DND-41 (cell line): ENCODE data around the gene FADS2.

Experiments used
- ATAC-seq: fragments of 200-7000 bp; cut with Tn5 transposase; 3 replicates; pipeline ENCODE4 v1.9.1; 2021; ENCODE audit warnings: low read depth; ENCODE audit not compliant: insufficient read depth
- DNase-seq: peaks from one replicate; pipeline ENCODE4 v3.0.0-alpha.2; 2020
- H2AFZ ChIP-seq: 2 replicates; pipeline ENCODE4 v1.6.0; 2012; ENCODE audit warnings: low read depth, low read length
- H3K27ac ChIP-seq: 2 replicates; pipeline ENCODE4 v1.5.1; 2012; ENCODE audit warnings: low read length, inconsistent platforms
- H3K27me3 ChIP-seq: fragments of 200-600 bp; sonication (generic); 2 replicates; pipeline ENCODE4 v1.6.0; 2012; ENCODE audit warnings: low read length, mild to moderate bottlenecking, inconsistent platforms; ENCODE audit not compliant: insufficient read depth, poor library complexity
- H3K36me3 ChIP-seq: 2 replicates; pipeline ENCODE4 v1.5.1; 2012; ENCODE audit warnings: low read length, inconsistent platforms; ENCODE audit not compliant: insufficient read depth
- H3K4me1 ChIP-seq: 2 replicates; pipeline ENCODE4 v1.5.1; 2012; ENCODE audit warnings: mild to moderate bottlenecking, low read length; ENCODE audit not compliant: insufficient read depth
- H3K4me2 ChIP-seq: 2 replicates; pipeline ENCODE4 v1.6.0; 2012; ENCODE audit warnings: mild to moderate bottlenecking, moderate library complexity, low read length, inconsistent platforms; ENCODE audit not compliant: insufficient read depth
- H3K4me3 ChIP-seq, 2 experiments: fragments of 200-600 bp in 1 of 2; shearing (Covaris generic) in 1 of 2; 2 replicates each; pipeline ENCODE4 v1.5.1; 2012 to 2016; ENCODE audit warnings: inconsistent platforms in 2 of 2, low read length in 2 of 2, mild to moderate bottlenecking in 2 of 2, low read depth in 1 of 2, moderate library complexity in 1 of 2
- H3K79me2 ChIP-seq: 2 replicates; pipeline ENCODE4 v1.6.0; 2012; ENCODE audit warnings: low read length, inconsistent platforms; ENCODE audit not compliant: insufficient read depth
- H3K9ac ChIP-seq: 2 replicates; pipeline ENCODE4 v1.6.0; 2012; ENCODE audit warnings: low read depth, mild to moderate bottlenecking, inconsistent platforms, low read length, moderate library complexity
- H3K9me3 ChIP-seq: 2 replicates; pipeline ENCODE4 v1.5.1; 2012; ENCODE audit warnings: low read length, moderate library complexity, mild to moderate bottlenecking, inconsistent platforms; ENCODE audit not compliant: insufficient read depth, severe bottlenecking
- H4K20me1 ChIP-seq: 2 replicates; pipeline ENCODE4 v1.6.0; 2012; ENCODE audit warnings: low read length; ENCODE audit not compliant: insufficient read depth
- EZH2 ChIP-seq: IDR thresholded peaks from 3 replicates; pipeline ENCODE4 v1.6.1; 2012; ENCODE audit warnings: borderline replicate concordance, low read depth, mild to moderate bottlenecking, moderate library complexity, low read length, inconsistent platforms; ENCODE audit not compliant: severe bottlenecking
- TF ChIP-seq, protein P1 (sequence below): IDR thresholded peaks from 2 replicates; pipeline ENCODE4 v1.5.1; 2012; ENCODE audit warnings: borderline replicate concordance, low read length, moderate library complexity, mild to moderate bottlenecking; ENCODE audit not compliant: poor library complexity, severe bottlenecking; ENCODE audit errors: extremely low read depth

The FADS2 gene

DNA sequence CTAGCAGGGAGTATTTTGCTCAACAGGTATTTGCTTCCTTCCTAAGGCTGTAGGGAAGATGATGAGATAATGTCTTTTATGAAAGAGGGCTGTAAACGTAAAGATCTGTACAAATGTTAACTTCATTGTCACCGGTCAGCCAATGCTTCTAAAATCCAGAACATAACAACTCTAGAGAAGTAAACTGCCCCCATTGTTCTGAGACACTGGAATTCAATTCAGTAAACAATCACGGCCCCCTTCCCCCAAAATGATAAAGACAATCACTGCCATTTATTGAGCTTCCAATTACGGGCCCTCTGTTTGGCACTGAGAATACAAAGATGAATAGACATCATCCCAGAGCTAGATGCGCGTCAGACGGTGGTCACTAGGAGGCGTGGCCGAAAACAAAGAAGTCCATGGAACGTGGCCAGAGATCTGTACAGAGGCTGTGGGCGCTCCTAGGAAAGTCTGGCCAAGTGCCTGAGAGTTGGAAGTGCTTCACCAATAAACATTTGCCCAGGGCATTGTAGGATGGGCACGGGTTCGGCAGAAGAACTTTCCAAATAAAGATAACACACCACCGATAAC, 36.3 kb upstream of the FADS2 start:
- peaks cover 49% of the 10 kb centered on the region for H3K4me1 ChIP-seq
- H3K79me2 ChIP-seq: peaks cover 77% of the 10 kb centered on the region
- TF ChIP-seq, protein P1, sequence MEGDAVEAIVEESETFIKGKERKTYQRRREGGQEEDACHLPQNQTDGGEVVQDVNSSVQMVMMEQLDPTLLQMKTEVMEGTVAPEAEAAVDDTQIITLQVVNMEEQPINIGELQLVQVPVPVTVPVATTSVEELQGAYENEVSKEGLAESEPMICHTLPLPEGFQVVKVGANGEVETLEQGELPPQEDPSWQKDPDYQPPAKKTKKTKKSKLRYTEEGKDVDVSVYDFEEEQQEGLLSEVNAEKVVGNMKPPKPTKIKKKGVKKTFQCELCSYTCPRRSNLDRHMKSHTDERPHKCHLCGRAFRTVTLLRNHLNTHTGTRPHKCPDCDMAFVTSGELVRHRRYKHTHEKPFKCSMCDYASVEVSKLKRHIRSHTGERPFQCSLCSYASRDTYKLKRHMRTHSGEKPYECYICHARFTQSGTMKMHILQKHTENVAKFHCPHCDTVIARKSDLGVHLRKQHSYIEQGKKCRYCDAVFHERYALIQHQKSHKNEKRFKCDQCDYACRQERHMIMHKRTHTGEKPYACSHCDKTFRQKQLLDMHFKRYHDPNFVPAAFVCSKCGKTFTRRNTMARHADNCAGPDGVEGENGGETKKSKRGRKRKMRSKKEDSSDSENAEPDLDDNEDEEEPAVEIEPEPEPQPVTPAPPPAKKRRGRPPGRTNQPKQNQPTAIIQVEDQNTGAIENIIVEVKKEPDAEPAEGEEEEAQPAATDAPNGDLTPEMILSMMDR: peak; percentile 16
- no peak for TF ChIP-seq EZH2
- no peaks in the 10 kb centered on the region for H3K27me3 ChIP-seq
- H3K9ac ChIP-seq: peak overlapping the region; percentile 94
- H3K9me3 ChIP-seq: no peaks in the 10 kb centered on the region
- H3K4me2 ChIP-seq: peak overlapping the region; percentile 91
- peaks cover 63% of the 10 kb centered on the region for H3K36me3 ChIP-seq
- DNase-seq (peak; percentile 43), ATAC-seq (no peak)
- peak overlapping the region; percentile 68 to 82 for H3K4me3 ChIP-seq
- H4K20me1 ChIP-seq: peaks cover 41% of the 10 kb centered on the region
- peak overlapping the region; percentile 90 for H2AFZ ChIP-seq
- H3K27ac ChIP-seq: peak overlapping the region; percentile 99

DNA sequence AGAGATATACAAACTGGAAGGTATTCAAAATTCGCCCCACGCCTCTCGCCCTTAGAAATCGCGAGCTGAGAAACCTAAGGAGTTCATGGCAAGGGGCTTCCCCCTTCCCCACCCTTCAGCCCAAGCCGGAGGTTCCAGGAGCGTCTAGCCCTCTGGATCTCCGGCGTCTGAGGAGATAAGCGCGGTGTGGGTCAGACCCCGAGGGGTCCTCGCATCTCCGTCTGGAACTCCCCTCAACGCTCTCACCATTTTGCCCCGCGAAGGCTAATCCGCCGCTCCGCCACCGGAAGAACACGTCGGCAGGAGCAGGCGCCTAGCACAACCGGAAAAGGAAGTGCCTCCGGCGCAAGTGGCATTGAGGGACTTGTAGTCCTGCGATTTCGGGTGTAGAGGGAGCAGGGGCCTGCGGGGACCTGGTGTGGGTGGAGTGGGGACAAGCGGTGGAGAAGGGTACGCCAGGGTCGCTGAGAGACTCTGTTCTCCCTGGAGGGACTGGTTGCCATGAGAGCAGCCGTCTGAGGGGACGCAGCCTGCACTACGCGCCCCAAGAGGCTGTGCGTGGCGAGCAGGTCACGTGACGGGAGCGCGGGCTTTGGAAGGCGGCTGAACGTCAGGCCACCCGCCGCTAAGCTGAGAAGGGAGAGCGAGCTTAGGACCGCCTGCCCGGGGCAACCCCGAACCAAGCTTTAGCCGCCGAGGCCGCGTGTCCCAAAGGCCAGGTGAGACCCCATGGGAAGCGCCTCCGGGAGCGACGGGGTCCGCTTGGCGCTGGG, 35.6 kb upstream of the FADS2 start, which contains the start of the genes FEN1 and TMEM258:
TSS of gene FEN1 (plus strand) at position 602 of the 773 bp plus-strand sequence. CDS start 2,451 bp downstream, outside the sequence.
TSS of gene TMEM258 (minus strand) at position 290 of the 773 bp plus-strand sequence. CDS start at position 249, 41 bp downstream.
- Histone ChIP-seq H3K36me3 (peaks cover 63% of the 10 kb centered on the region), H3K4me2 (peak within 1 kb of the TSS; percentile 91), H3K9ac (peak within 1 kb of the TSS; percentile 94), H3K27ac (peak within 1 kb of the TSS; percentile 99), H2AFZ (peak within 1 kb of the TSS; percentile 90), H3K27me3 (no peaks in the 10 kb centered on the region), H3K79me2 (peaks cover 83% of the 10 kb centered on the region), H3K9me3 (no peaks in the 10 kb centered on the region), H4K20me1 (peaks cover 41% of the 10 kb centered on the region), H3K4me3 (peak within 1 kb of the TSS; percentile 68 to 82), H3K4me1 (peaks cover 55% of the 10 kb centered on the region)
- ATAC-seq: peak; percentile 86
- TF ChIP-seq EZH2: no peak
- TF ChIP-seq, protein P1: no peak
- peak; percentile 89 for DNase-seq

DNA sequence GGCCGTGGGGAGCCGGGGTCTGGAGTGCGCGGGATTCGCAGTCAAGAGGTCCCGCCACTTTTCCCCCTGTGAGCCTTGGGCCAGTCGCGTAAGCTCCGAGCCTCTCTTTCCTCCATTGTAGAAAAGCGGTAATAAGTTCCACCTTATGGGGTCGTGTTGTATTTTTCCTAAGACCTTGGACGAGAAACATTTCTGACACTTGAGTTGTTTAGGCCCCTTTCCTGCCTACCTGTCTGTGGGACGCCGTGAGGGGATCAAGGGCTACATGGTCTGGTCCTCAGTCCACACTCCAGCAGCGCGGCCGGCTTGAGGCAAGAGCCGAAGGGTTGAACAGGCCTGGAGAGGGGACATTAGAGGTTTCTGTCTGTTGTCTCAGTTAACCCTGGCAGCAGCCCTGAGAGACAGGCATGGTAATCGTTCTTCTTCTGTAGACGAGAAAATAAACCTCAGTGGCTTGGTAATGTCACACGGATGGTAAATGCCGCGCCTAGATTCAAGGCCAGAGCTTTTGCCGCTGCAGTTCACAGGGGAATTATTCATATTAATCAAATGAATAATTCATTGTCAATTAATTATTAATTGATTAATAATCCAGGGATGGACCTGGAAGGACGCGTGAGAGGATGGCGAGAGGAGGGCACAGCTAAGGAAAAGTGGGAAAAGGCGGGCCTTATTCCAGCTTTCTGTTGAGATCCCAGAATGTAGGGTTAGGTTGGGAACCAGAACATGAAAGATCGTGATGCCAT, 34.8 kb upstream of the FADS2 start:
- Histone ChIP-seq H3K27me3 (no peaks in the 10 kb centered on the region), H3K36me3 (peaks cover 63% of the 10 kb centered on the region), H3K4me2 (peak overlapping the region; percentile 91), H3K27ac (peak overlapping the region; percentile 99), H3K9ac (peak overlapping the region; percentile 94), H2AFZ (peak overlapping the region; percentile 90), H3K4me1 (peaks cover 60% of the 10 kb centered on the region), H3K4me3 (peak overlapping the region; percentile 68 to 82), H3K9me3 (no peaks in the 10 kb centered on the region), H3K79me2 (peaks cover 91% of the 10 kb centered on the region), H4K20me1 (peaks cover 39% of the 10 kb centered on the region)
- DNase-seq (no peak), ATAC-seq (peak; percentile 58)
- TF ChIP-seq, protein P1: no peak
- no peak for TF ChIP-seq EZH2
